K562 (cell line): ENCODE measurements around the gene ARHGAP9. TPM values are rescaled to one million over a fixed set of nuclear protein-coding genes. Genes with fewer than 3 reads are reported as not detected.

Experiments
- ATAC-seq: fragments of 200-7000 bp; cut with Tn5 transposase; 3 replicates; pipeline ENCODE4 v1.9.1; 2020; ENCODE audit warnings: moderate library complexity
- BruUV-seq: library from RNA; stranded (reverse); fragments of 400-500 nt; replicated peaks from 2 replicates; lab custom pipeline; 2021; lab: Mats Ljungman, UMichigan
- CTCF ChIA-PET: fragments of 300-600 bp; formaldehyde crosslinking; extraction: SDS; loops from one replicate; lab custom pipeline; 2021; ENCODE audit warnings: low intra/inter-chr PET ratio; lab: Yijun Ruan, JAX
- POLR2A ChIA-PET: fragments of 300-600, 350-650 bp; sonication (Branson Sonifier 250); formaldehyde crosslinking; extraction: SDS; loops from one replicate; lab custom pipeline; 2021; ENCODE audit warnings: antibody characterized with exemption, inconsistent platforms; lab: Yijun Ruan, JAX
- DNase-seq, 4 experiments: peaks; one replicate each; pipeline versions ENCODE4 v3.0.0 to v3.0.0-alpha.2; 2011 to 2018; ENCODE audit warnings: low spot score in 3 of 4, mixed read lengths in 3 of 4; ENCODE audit errors: extremely low read depth in 1 of 4
- FAIRE-seq: peaks from 2 replicates; lab custom pipeline; 2011; peaks lifted over from hg19 to GRCh38; lab: Jason Lieb, UNC
- H2AFZ ChIP-seq: 2 replicates; pipeline ENCODE4 v1.6.0; 2011; ENCODE audit warnings: low read depth, low read length, control low read depth, inconsistent platforms
- H3K27ac ChIP-seq: fragments of 200-600 bp; 3 replicates; pipeline ENCODE4 v1.8.0; 2011; ENCODE audit warnings: low read depth, mild to moderate bottlenecking, control low read depth, inconsistent platforms, low read length, moderate library complexity, mixed read lengths; ENCODE audit errors: extremely low read depth
- H3K27me3 ChIP-seq, 2 experiments: fragments of 300-600 bp in 1 of 2; 2 replicates in 1 of 2; 3 replicates in 1 of 2; pipeline versions ENCODE4 v1.6.0 to v1.8.0; 2011; ENCODE audit warnings: inconsistent platforms in 2 of 2, low read length in 2 of 2, mild to moderate bottlenecking in 1 of 2, mixed read lengths in 1 of 2, moderate library complexity in 1 of 2; ENCODE audit not compliant: control insufficient read depth in 2 of 2, insufficient read depth in 2 of 2
- H3K36me3 ChIP-seq: fragments of 300-600 bp; 3 replicates; pipeline ENCODE4 v1.8.0; 2011; ENCODE audit warnings: mild to moderate bottlenecking, low read length, inconsistent platforms; ENCODE audit not compliant: control insufficient read depth, insufficient read depth
- H3K4me1 ChIP-seq, 2 experiments: fragments of 200-600 bp in 1 of 2; replicated peaks in 1 of 2; 2 replicates in 1 of 2; 3 replicates in 1 of 2; pipeline versions ENCODE4 v1.5.1 to v1.8.0; 2011; ENCODE audit warnings: inconsistent platforms in 2 of 2, low read length in 2 of 2, mild to moderate bottlenecking in 1 of 2, mixed read lengths in 1 of 2, moderate library complexity in 1 of 2; ENCODE audit not compliant: control insufficient read depth in 2 of 2, insufficient read depth in 2 of 2
- H3K4me2 ChIP-seq: 2 replicates; pipeline ENCODE4 v1.6.1; 2011; ENCODE audit warnings: low read length, control low read depth, inconsistent platforms, mixed read lengths; ENCODE audit not compliant: insufficient read depth
- H3K4me3 ChIP-seq: fragments of 200-600 bp; sonication (generic), shearing (Covaris generic); 2 replicates; pipeline ENCODE4 v1.5.1; 2016; ENCODE audit warnings: control low read depth, inconsistent platforms
- H3K79me2 ChIP-seq: fragments of 200-600 bp; 3 replicates; pipeline ENCODE4 v1.8.0; 2011; ENCODE audit warnings: low read length, inconsistent platforms; ENCODE audit not compliant: control insufficient read depth, insufficient read depth
- H3K9ac ChIP-seq, 2 experiments: 2 replicates each; pipeline versions ENCODE4 v1.6.0 to v1.6.1; 2011; ENCODE audit warnings: low read depth in 2 of 2, low read length in 2 of 2, control low read depth in 1 of 2, inconsistent platforms in 1 of 2, mild to moderate bottlenecking in 1 of 2, mixed read lengths in 1 of 2; ENCODE audit not compliant: insufficient read depth in 1 of 2
- H3K9me1 ChIP-seq: one replicate; pipeline ENCODE4 v1.6.0; 2011; ENCODE audit warnings: inconsistent platforms, mild to moderate bottlenecking, low read length, moderate library complexity; ENCODE audit not compliant: control insufficient read depth, insufficient read depth
- H3K9me3 ChIP-seq: replicated peaks from 2 replicates; pipeline ENCODE4 v1.5.1; 2011; ENCODE audit warnings: low read depth, low read length, inconsistent platforms; ENCODE audit not compliant: control insufficient read depth, insufficient read depth
- H4K20me1 ChIP-seq: replicated peaks from 2 replicates; pipeline ENCODE4 v1.6.1; 2011; ENCODE audit warnings: low read length, inconsistent platforms, mixed read lengths; ENCODE audit not compliant: control insufficient read depth, insufficient read depth
- ARID1B ChIP-seq: fragments of 450-650 bp; IDR thresholded peaks from 2 replicates; pipeline ENCODE4 v1.6.1; 2016; ENCODE audit warnings: antibody characterized with exemption, mild to moderate bottlenecking, inconsistent platforms
- ARID2 ChIP-seq: fragments of 450-650 bp; IDR thresholded peaks from 2 replicates; pipeline ENCODE4 v1.6.1; 2017; ENCODE audit warnings: antibody characterized with exemption, mild to moderate bottlenecking
- FOXM1 ChIP-seq, 2 experiments: fragments of 450-650 bp in 1 of 2; sonication (generic) in 1 of 2; formaldehyde crosslinking in 1 of 2; IDR thresholded peaks; 2 replicates each; pipeline versions ENCODE4 v1.6.1 to v1.9.0; 2017 to 2022; ENCODE audit warnings: low read depth in 2 of 2, mild to moderate bottlenecking in 2 of 2, missing genetic modification reagents in 1 of 2, moderate library complexity in 1 of 2
- HDGF ChIP-seq: fragments of 450-650 bp; IDR thresholded peaks from 2 replicates; pipeline ENCODE4 v1.6.1; 2016
- JUN ChIP-seq, 2 experiments: sonication (generic) in 1 of 2; formaldehyde crosslinking in 1 of 2; IDR thresholded peaks; 2 replicates each; pipeline versions ENCODE4 v1.6.1 to v1.8.0; 2012 to 2022; ENCODE audit warnings: borderline replicate concordance in 2 of 2, mild to moderate bottlenecking in 2 of 2, improper control_type of control experiment in 1 of 2, low read depth in 1 of 2, low read length in 1 of 2, missing genetic modification reagents in 1 of 2
- RBBP5 ChIP-seq: fragments of 200-600 bp; sonication (generic); IDR thresholded peaks from 2 replicates; pipeline ENCODE4 v1.6.1; 2012; ENCODE audit warnings: borderline replicate concordance, mild to moderate bottlenecking, low read length, control low read depth, inconsistent platforms; ENCODE audit not compliant: insufficient read depth, poor library complexity, severe bottlenecking
- ZBTB7A ChIP-seq: IDR thresholded peaks from 2 replicates; pipeline ENCODE4 v1.6.1; 2011; ENCODE audit warnings: low read depth, mild to moderate bottlenecking, low read length, moderate library complexity, borderline replicate concordance; ENCODE audit not compliant: control insufficient read depth
- ZFPM2 ChIP-seq: fragments of 250-450 bp; sonication (Bioruptor Pico); IDR thresholded peaks from 2 replicates; pipeline ENCODE4 v1.5.1; 2022; ENCODE audit warnings: mild to moderate bottlenecking
- ZFX ChIP-seq: sonication (generic); formaldehyde crosslinking; IDR thresholded peaks from 2 replicates; pipeline ENCODE4 v1.8.0; 2022; ENCODE audit warnings: mild to moderate bottlenecking, missing genetic modification reagents, moderate library complexity
- ZNF3 ChIP-seq: fragments of 250-450 bp; sonication (Bioruptor Pico); IDR thresholded peaks from 2 replicates; pipeline ENCODE4 v1.5.0; 2021; ENCODE audit warnings: mild to moderate bottlenecking, moderate library complexity
- ZNF41 ChIP-seq: fragments of 250-450 bp; sonication (Bioruptor Pico); conservative IDR thresholded peaks from 2 replicates; pipeline ENCODE4 v1.4.0; 2020; ENCODE audit warnings: mild to moderate bottlenecking
- WGBS: fragments of 100-300 bp; shearing (Covaris generic); methylation state at CpG from one replicate; pipeline ENCODE4 v1.1.6; 2016; ENCODE audit warnings: low coverage, mixed read lengths; ENCODE audit not compliant: insufficient coverage; ENCODE audit errors: missing lambda C conversion rate; 5-methylcytosine and 5-hydroxymethylcytosine counted together
- in situ Hi-C: fragments of 300-500 bp; cut with MboI; formaldehyde crosslinking; loops from 4 replicates; pipeline ENCODE4 v1.15.0; 2018; ENCODE audit warnings: inconsistent platforms, mixed read lengths
- intact Hi-C: fragments of 100-400 bp; cut with micrococcal nuclease; formaldehyde crosslinking; loops from 2 replicates; pipeline ENCODE4 v1.14.2; 2022
- polyA plus RNA-seq, 8 experiments: library from polyadenylated mRNA; depleted of rRNA in 4 of 8; stranded (reverse) in 5 of 8; unstranded in 3 of 8; fragments of >200 nt; fragmentation: Nextera tagmentation in 2 of 8; fragmentation: Illumina TruSeq in 1 of 8; extraction: Ambion mirVana in 2 of 8; extraction: Trizol in 1 of 8; gene quantifications; 2 replicates each; pipeline versions ENCODE4 v1.2.1 to v1.2.3, GENCODE V29; 2011 to 2014; ENCODE audit warnings: inconsistent platforms in 1 of 8, missing spikeins in 1 of 8
- total RNA-seq, 7 experiments: library from RNA; depleted of rRNA in 6 of 7; stranded (reverse); fragments of >200 nt in 6 of 7; fragmentation: Illumina TruSeq in 2 of 7; extraction: Trizol in 2 of 7; gene quantifications; 2 replicates each; pipeline versions ENCODE4 v1.2.1 to v1.2.3, GENCODE V29; 2011 to 2021; ENCODE audit warnings: low replicate concordance in 1 of 7
- TF ChIP-seq, protein P1 (sequence below), 3 experiments: fragments of 200-800 bp in 1 of 3; fragments of 250-450 bp in 1 of 3; fragments of 450-650 bp in 1 of 3; sonication (Bioruptor Pico) in 1 of 3; sonication (Bioruptor generic) in 1 of 3; formaldehyde crosslinking in 1 of 3; IDR thresholded peaks; 2 replicates each; pipeline versions ENCODE4 v1.6.1 to v1.8.0; 2016 to 2022; ENCODE audit warnings: mild to moderate bottlenecking in 2 of 3, missing genetic modification characterization in 2 of 3, missing compliant biosample characterization in 1 of 3, moderate library complexity in 1 of 3

Gene ARHGAP9
- total and polyA plus RNA-seq, 9 of the 15 experiments (the other 6 are each of a cell fraction or from before 2014, with no cell fraction given): 1.5 to 10.2 (median 5.1) TPM

DNA sequence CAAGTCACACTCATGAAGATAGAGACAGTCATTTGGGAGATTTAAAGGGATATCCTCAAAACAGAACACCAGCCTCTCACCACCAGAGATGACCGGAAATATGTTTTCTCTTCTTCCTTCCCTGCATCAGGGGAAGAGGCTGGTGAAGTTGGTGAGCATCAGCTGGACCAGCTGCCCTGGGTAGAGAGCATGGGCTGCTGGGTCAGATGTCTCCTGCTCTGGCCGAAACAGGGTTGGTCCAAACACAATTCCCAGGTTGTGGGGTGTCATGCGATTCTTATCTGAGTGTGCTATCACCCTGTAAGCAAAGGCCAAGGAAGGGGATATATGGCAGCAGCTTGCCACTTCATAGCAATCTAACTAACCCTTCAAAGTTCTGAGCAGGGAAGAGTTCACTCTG is 7.3 kb downstream of the ARHGAP9 start:
- FAIRE-seq: no peak

More for the DNA sequence above, 7.3 kb downstream of the ARHGAP9 start:
- intact Hi-C loops (no loop called here), in situ Hi-C loops (no loop called here)
- BruUV-seq: no TSS peak
- DNase-seq (no peak), ATAC-seq (no peak)
- TF ChIP-seq ZBTB7A (no peak), ZFX (no peak), RBBP5 (no peak), ARID2 (no peak), HDGF (no peak), ARID1B (no peak), ZNF41 (CRISPR knock-in tag) (no peak), ZNF3 (CRISPR knock-in tag) (no peak), JUN (IDR thresholded peaks at IDR 0.05; ENCODE audit: borderline replicate concordance, low read depth, low read length) (no peak), JUN (CRISPR knock-in tag; IDR thresholded peaks at IDR 0.05; ENCODE audit: borderline replicate concordance) (no peak), ZFPM2 (CRISPR knock-in tag) (no peak), FOXM1 (IDR thresholded peaks at IDR 0.05; ENCODE audit: low read depth) (no peak), FOXM1 (CRISPR knock-in tag; IDR thresholded peaks at IDR 0.05; ENCODE audit: low read depth) (no peak)
- TF ChIP-seq, protein P1, sequence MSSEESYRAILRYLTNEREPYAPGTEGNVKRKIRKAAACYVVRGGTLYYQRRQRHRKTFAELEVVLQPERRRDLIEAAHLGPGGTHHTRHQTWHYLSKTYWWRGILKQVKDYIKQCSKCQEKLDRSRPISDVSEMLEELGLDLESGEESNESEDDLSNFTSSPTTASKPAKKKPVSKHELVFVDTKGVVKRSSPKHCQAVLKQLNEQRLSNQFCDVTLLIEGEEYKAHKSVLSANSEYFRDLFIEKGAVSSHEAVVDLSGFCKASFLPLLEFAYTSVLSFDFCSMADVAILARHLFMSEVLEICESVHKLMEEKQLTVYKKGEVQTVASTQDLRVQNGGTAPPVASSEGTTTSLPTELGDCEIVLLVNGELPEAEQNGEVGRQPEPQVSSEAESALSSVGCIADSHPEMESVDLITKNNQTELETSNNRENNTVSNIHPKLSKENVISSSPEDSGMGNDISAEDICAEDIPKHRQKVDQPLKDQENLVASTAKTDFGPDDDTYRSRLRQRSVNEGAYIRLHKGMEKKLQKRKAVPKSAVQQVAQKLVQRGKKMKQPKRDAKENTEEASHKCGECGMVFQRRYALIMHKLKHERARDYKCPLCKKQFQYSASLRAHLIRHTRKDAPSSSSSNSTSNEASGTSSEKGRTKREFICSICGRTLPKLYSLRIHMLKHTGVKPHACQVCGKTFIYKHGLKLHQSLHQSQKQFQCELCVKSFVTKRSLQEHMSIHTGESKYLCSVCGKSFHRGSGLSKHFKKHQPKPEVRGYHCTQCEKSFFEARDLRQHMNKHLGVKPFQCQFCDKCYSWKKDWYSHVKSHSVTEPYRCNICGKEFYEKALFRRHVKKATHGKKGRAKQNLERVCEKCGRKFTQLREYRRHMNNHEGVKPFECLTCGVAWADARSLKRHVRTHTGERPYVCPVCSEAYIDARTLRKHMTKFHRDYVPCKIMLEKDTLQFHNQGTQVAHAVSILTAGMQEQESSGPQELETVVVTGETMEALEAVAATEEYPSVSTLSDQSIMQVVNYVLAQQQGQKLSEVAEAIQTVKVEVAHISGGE (CRISPR knock-in tag; IDR thresholded peaks at IDR 0.05): no peak
- POLR2A ChIA-PET: interaction anchor here (0.7 to 1.1 kb wide), 3 partner anchors 8 to 10 kb away, joined by 3 to 4 read pairs (median 4); no protein-coding TSS in a partner anchor
- H3K9ac ChIP-seq: no peak overlapping the region
- no peaks in the 10 kb centered on the region for H4K20me1 ChIP-seq
- H3K36me3 ChIP-seq: no peaks in the 10 kb centered on the region
- no peaks in the 10 kb centered on the region for H3K79me2 ChIP-seq
- peaks cover 11 to 35% of the 10 kb centered on the region in 2 experiments; a peak in 4 of 5 replicates for H3K27me3 ChIP-seq
- no peaks in the 10 kb centered on the region for H3K9me1 ChIP-seq
- no peaks in the 10 kb centered on the region for H3K9me3 ChIP-seq
- WGBS: 9% methylated on average over 3 of the region's 3 CpGs
- H3K4me2 ChIP-seq: no peak overlapping the region
- CTCF ChIA-PET: no interaction called here
- H2AFZ ChIP-seq: no peak overlapping the region
- H3K4me1 ChIP-seq: peaks cover 26 to 38% of the 10 kb centered on the region in 2 experiments
- H3K4me3 ChIP-seq: no peak overlapping the region
- H3K27ac ChIP-seq: no peak overlapping the region
